Smooth muscle cell (in vitro differentiated cells): ENCODE data around the gene HSF5. TPM values are rescaled to one million over a fixed set of nuclear protein-coding genes. Genes with fewer than 3 reads are reported as not detected.

Experiments used
- DNase-seq: peaks from one replicate; lab custom pipeline; 2025; ENCODE audit not compliant: unreplicated experiment; lab: John Stamatoyannopoulos, UW
- H2AFZ ChIP-seq: fragments of 200-600 bp; sonication (generic); 2 replicates; pipeline ENCODE4 v1.6.0; 2016; ENCODE audit warnings: antibody characterized with exemption, low read depth, mild to moderate bottlenecking
- H3F3A ChIP-seq: fragments of 200-600 bp; sonication (generic); 2 replicates; pipeline ENCODE4 v1.6.0; 2017; ENCODE audit warnings: antibody characterized with exemption, low read depth
- H3K27ac ChIP-seq: fragments of 200-600 bp; sonication (generic); 2 replicates; pipeline ENCODE4 v1.5.1; 2016; ENCODE audit warnings: low read depth, mild to moderate bottlenecking
- H3K27me3 ChIP-seq: fragments of 200-600 bp; sonication (generic); 2 replicates; pipeline ENCODE4 v1.6.1; 2016; ENCODE audit warnings: low read depth, mild to moderate bottlenecking
- H3K36me3 ChIP-seq: fragments of 200-600 bp; sonication (generic); 2 replicates; pipeline ENCODE4 v1.5.1; 2016; ENCODE audit warnings: low read depth
- H3K4me1 ChIP-seq: fragments of 200-600 bp; sonication (generic); 2 replicates; pipeline ENCODE4 v1.5.1; 2016; ENCODE audit warnings: low read depth
- H3K4me2 ChIP-seq: fragments of 200-600 bp; sonication (generic); 2 replicates; pipeline ENCODE4 v1.6.0; 2016; ENCODE audit warnings: mild to moderate bottlenecking
- H3K4me3 ChIP-seq: fragments of 200-600 bp; sonication (generic); 2 replicates; pipeline ENCODE4 v1.5.1; 2016; ENCODE audit warnings: mild to moderate bottlenecking
- H3K79me2 ChIP-seq: fragments of 200-600 bp; sonication (generic); 2 replicates; pipeline ENCODE4 v1.6.0; 2016; ENCODE audit warnings: low read depth, mild to moderate bottlenecking
- H3K9ac ChIP-seq: fragments of 200-600 bp; sonication (generic); 2 replicates; pipeline ENCODE4 v1.6.0; 2016; ENCODE audit warnings: low read depth
- H3K9me3 ChIP-seq: fragments of 200-600 bp; sonication (generic); replicated peaks from 2 replicates; pipeline ENCODE4 v1.5.1; 2016; ENCODE audit warnings: low read depth
- H4K20me1 ChIP-seq: fragments of 200-600 bp; sonication (generic); 2 replicates; pipeline ENCODE4 v1.6.0; 2016; ENCODE audit warnings: low read depth
- CTCF ChIP-seq: fragments of 200-600 bp; sonication (generic); IDR thresholded peaks from 2 replicates; pipeline ENCODE4 v1.5.1; 2017; ENCODE audit warnings: borderline replicate concordance, mild to moderate bottlenecking, antibody characterized with exemption; ENCODE audit not compliant: insufficient read depth, poor library complexity, severe bottlenecking
- WGBS: methylation state at CpG from one replicate; pipeline ENCODE4 v1.1.7; 2016; ENCODE audit warnings: low lambda C conversion rate; 5-methylcytosine and 5-hydroxymethylcytosine counted together
- polyA plus RNA-seq: library from polyadenylated mRNA; unstranded; fragments of >200 nt; fragmentation: Nextera tagmentation; extraction: Ambion mirVana; gene quantifications from 2 replicates; pipeline ENCODE4 v1.2.1, GENCODE V29; 2016
- total RNA-seq: library from RNA; depleted of rRNA; stranded (reverse); fragments of >200 nt; gene quantifications from 2 replicates; pipeline ENCODE4 v1.2.3, GENCODE V29; 2014

HSF5 gene
- total and polyA plus RNA-seq, 2 experiments from 2014 or later: not detected

GRCh38 chr17:58531661-58532554 is 43.7 kb upstream of the HSF5 start:
- Histone ChIP-seq H3K4me1 (peaks cover 6% of the 10 kb centered on the region), H3K36me3 (no peaks in the 10 kb centered on the region), H3K9ac (no peak overlapping the region), H3K4me3 (peak overlapping the region; percentile 61), H3K79me2 (no peaks in the 10 kb centered on the region), H2AFZ (peak overlapping the region; percentile 39), H3K27me3 (peaks cover 9% of the 10 kb centered on the region), H3K4me2 (peak overlapping the region; percentile 91), H3K9me3 (no peaks in the 10 kb centered on the region), H4K20me1 (no peaks in the 10 kb centered on the region), H3F3A (no peaks in the 10 kb centered on the region), H3K27ac (no peak overlapping the region)
- 4% methylated on average over 40 of the region's 82 CpGs for WGBS
- TF ChIP-seq CTCF: no peak
- DNase-seq: peak; percentile 14

GRCh38 chr17:58531122-58531521 is 42.9 kb upstream of the HSF5 start:
- Histone ChIP-seq H3K9ac (no peak overlapping the region), H3K4me1 (peaks cover 6% of the 10 kb centered on the region), H3K4me2 (peak overlapping the region; percentile 91), H3K27me3 (peaks cover 9% of the 10 kb centered on the region), H3K27ac (no peak overlapping the region), H3K4me3 (peak overlapping the region; percentile 61), H3K79me2 (no peaks in the 10 kb centered on the region), H4K20me1 (no peaks in the 10 kb centered on the region), H3K9me3 (no peaks in the 10 kb centered on the region), H2AFZ (peak overlapping the region; percentile 39), H3F3A (no peaks in the 10 kb centered on the region), H3K36me3 (no peaks in the 10 kb centered on the region)
- TF ChIP-seq CTCF: no peak
- WGBS: 38% methylated on average over 3 of the region's 3 CpGs
- DNase-seq: no peak

- Histone ChIP-seq H3K79me2 (no peaks in the 10 kb centered on the region), H3F3A (no peaks in the 10 kb centered on the region), H3K27me3 (peaks cover 9% of the 10 kb centered on the region), H3K9me3 (no peaks in the 10 kb centered on the region), H3K27ac (no peak overlapping the region), H4K20me1 (no peaks in the 10 kb centered on the region), H2AFZ (no peak overlapping the region), H3K4me3 (no peak overlapping the region), H3K9ac (no peak overlapping the region), H3K36me3 (no peaks in the 10 kb centered on the region), H3K4me1 (peaks cover 6% of the 10 kb centered on the region), H3K4me2 (no peak overlapping the region)
- WGBS: 84% methylated on average over 2 of the region's 2 CpGs
- DNase-seq: no peak
- TF ChIP-seq CTCF: no peak
These were observed 42.4 kb upstream of the HSF5 start for GRCh38 chr17:58530655-58531054.
